Prostate gland (tissue), 2 donors: Measurements from ENCODE around the gene CCDC141.

Source experiments
- POLR2AphosphoS5 ChIP-seq: sonication (generic); formaldehyde crosslinking; IDR thresholded peaks from one replicate; pipeline ENCODE4 v1.6.1; 2017; ENCODE audit warnings: antibody characterized with exemption
- TF ChIP-seq, protein P1 (sequence below), 4 experiments: fragments of 200-600 bp in 2 of 4; fragments of 450-650 bp in 2 of 4; sonication (generic) in 2 of 4; IDR thresholded peaks; 1 replicate in 3 of 4; 2 replicates in 1 of 4; pipeline ENCODE4 v1.5.1; 2016 to 2019; ENCODE audit warnings: antibody characterized with exemption in 4 of 4, mild to moderate bottlenecking in 2 of 4, moderate library complexity in 2 of 4

DNA sequence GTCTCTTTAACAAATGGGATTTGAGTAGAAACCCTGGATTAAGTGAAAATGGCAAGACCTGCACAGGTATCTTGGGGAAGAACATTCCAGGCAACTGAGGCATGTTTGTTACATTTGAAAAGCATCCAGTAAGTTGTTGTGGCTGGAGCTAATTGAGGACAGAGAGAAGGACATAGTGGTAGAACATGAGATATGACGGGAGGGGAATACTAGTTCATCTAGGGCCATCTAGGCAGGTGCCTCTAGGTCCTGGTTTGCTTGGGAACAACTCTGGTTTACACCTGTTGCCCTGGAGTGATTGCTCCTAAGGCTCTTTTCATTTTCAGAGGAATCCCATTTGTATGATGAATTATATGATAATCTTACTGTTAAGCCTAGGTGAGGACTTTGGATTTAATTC is 19.7 kb upstream of the CCDC141 start:
- no peak for TF ChIP-seq POLR2AphosphoS5
- TF ChIP-seq, protein P1, sequence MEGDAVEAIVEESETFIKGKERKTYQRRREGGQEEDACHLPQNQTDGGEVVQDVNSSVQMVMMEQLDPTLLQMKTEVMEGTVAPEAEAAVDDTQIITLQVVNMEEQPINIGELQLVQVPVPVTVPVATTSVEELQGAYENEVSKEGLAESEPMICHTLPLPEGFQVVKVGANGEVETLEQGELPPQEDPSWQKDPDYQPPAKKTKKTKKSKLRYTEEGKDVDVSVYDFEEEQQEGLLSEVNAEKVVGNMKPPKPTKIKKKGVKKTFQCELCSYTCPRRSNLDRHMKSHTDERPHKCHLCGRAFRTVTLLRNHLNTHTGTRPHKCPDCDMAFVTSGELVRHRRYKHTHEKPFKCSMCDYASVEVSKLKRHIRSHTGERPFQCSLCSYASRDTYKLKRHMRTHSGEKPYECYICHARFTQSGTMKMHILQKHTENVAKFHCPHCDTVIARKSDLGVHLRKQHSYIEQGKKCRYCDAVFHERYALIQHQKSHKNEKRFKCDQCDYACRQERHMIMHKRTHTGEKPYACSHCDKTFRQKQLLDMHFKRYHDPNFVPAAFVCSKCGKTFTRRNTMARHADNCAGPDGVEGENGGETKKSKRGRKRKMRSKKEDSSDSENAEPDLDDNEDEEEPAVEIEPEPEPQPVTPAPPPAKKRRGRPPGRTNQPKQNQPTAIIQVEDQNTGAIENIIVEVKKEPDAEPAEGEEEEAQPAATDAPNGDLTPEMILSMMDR (IDR thresholded peaks at IDR 0.05) = no peak
